ENCODE data around the gene POLE3.

The POLE3 gene

GRCh38 chr9:113393281-113393680 is 17.2 kb downstream of the POLE3 start:
- Histone ChIP-seq H3K23ac (ENCODE audit: low read depth, low read length, poor library complexity) (peak overlapping the region; percentile 38), H3K27me3 (ENCODE audit: control insufficient read depth in 3 of 3, insufficient read depth in 3 of 3, low read depth in 1 of 3, low read length in 3 of 3) (no peaks in the 10 kb centered on the region), H3K18ac (ENCODE audit: low read length) (no peak overlapping the region), H3K9me3 (replicated peaks in 1 of 2; ENCODE audit: control insufficient read depth in 2 of 2, insufficient read depth in 1 of 2, low read depth in 1 of 2, low read length in 2 of 2) (no peaks in the 10 kb centered on the region), H3K9ac (ENCODE audit: low read depth, low read length, poor library complexity) (no peak overlapping the region), H2BK120ac (ENCODE audit: low read depth, low read length) (no peak overlapping the region), H2BK15ac (ENCODE audit: low read length) (no peak overlapping the region), H3K14ac (ENCODE audit: low read length) (no peak overlapping the region), H3K4ac (ENCODE audit: low read length) (no peak overlapping the region), H2AFZ (ENCODE audit: low read length) (no peak overlapping the region), H3K4me2 (ENCODE audit: insufficient read depth, low read length, poor library complexity, severe bottlenecking) (no peak overlapping the region), H3K4me3 (ENCODE audit: low read length in 2 of 2) (no peak overlapping the region), H3K36me3 (replicated peaks in 1 of 2; ENCODE audit: control insufficient read depth in 2 of 2, insufficient read depth in 2 of 2, low read length in 2 of 2) (peaks cover 25 to 59% of the 10 kb centered on the region in 2 donors), H2BK5ac (ENCODE audit: low read length) (no peak overlapping the region), H4K91ac (ENCODE audit: low read depth, low read length, poor library complexity) (no peak overlapping the region), H2AK5ac (ENCODE audit: low read depth, low read length) (no peak overlapping the region), H3K27ac (replicated peaks; ENCODE audit: low read length) (no peak overlapping the region), H3K4me1 (ENCODE audit: control insufficient read depth in 2 of 2, insufficient read depth in 1 of 2, low read depth in 1 of 2, low read length in 2 of 2) (no peaks in the 10 kb centered on the region), H4K8ac (ENCODE audit: low read depth, low read length) (no peak overlapping the region), H3K79me1 (ENCODE audit: low read depth, low read length) (no peaks in the 10 kb centered on the region), H2BK12ac (ENCODE audit: low read length) (no peak overlapping the region)
- WGBS, 2 donors (ENCODE audit: extremely low coverage in 2 of 2, insufficient read length in 2 of 2, insufficient replicate concordance in 1 of 2), result no CpG with 5 or more reads among the region's 7 CpGs
- no peak for DNase-seq (ENCODE audit: low spot score)

DNA sequence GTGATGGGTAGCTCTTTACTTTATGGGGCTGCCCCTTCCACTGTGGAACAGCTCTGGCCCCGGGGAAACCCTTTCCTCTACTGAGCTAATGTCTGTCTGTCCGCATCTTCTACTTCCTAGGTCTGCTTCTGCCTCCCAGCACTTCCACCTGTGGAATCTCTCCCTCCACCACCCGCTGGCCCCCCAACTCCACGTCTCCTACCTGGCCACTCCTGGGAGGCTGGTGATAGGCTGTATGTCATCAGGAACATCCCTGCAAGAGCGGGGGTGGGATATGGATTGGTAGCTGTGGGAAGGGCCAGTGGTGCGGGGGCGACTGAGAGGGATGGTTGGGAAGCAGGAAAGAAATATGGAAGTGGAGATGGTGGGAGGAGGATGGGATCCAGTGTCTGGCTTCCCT is 18.6 kb downstream of the POLE3 start:
- H3K4me3 ChIP-seq (ENCODE audit: low read length in 2 of 2), result no peak overlapping the region
- no peak overlapping the region for H3K18ac ChIP-seq (ENCODE audit: low read length)
- no peak overlapping the region for H4K8ac ChIP-seq (ENCODE audit: low read depth, low read length)
- H3K4me1 ChIP-seq (ENCODE audit: control insufficient read depth in 2 of 2, insufficient read depth in 1 of 2, low read depth in 1 of 2, low read length in 2 of 2), result no peaks in the 10 kb centered on the region
- no peak overlapping the region for H2AFZ ChIP-seq (ENCODE audit: low read length)
- no peaks in the 10 kb centered on the region for H3K27me3 ChIP-seq (ENCODE audit: control insufficient read depth in 3 of 3, insufficient read depth in 3 of 3, low read depth in 1 of 3, low read length in 3 of 3)
- no peaks in the 10 kb centered on the region for H3K9me3 ChIP-seq (replicated peaks in 1 of 2; ENCODE audit: control insufficient read depth in 2 of 2, insufficient read depth in 1 of 2, low read depth in 1 of 2, low read length in 2 of 2)
- no peak overlapping the region for H3K27ac ChIP-seq (replicated peaks; ENCODE audit: low read length)
- H3K4me2 ChIP-seq (ENCODE audit: insufficient read depth, low read length, poor library complexity, severe bottlenecking), result no peak overlapping the region
- no peak overlapping the region for H3K14ac ChIP-seq (ENCODE audit: low read length)
- no peak overlapping the region for H3K4ac ChIP-seq (ENCODE audit: low read length)
- no peak overlapping the region for H2BK12ac ChIP-seq (ENCODE audit: low read length)
- H2AK5ac ChIP-seq (ENCODE audit: low read depth, low read length), result no peak overlapping the region
- DNase-seq (ENCODE audit: low spot score), result no peak
- peaks cover 30 to 72% of the 10 kb centered on the region in 2 donors for H3K36me3 ChIP-seq (replicated peaks in 1 of 2; ENCODE audit: control insufficient read depth in 2 of 2, insufficient read depth in 2 of 2, low read length in 2 of 2)
- H3K79me1 ChIP-seq (ENCODE audit: low read depth, low read length), result no peaks in the 10 kb centered on the region
- no peak overlapping the region for H3K23ac ChIP-seq (ENCODE audit: low read depth, low read length, poor library complexity)
- H4K91ac ChIP-seq (ENCODE audit: low read depth, low read length, poor library complexity), result no peak overlapping the region
- no CpG with 5 or more reads among the region's 7 CpGs for WGBS, 2 donors (ENCODE audit: extremely low coverage in 2 of 2, insufficient read length in 2 of 2, insufficient replicate concordance in 1 of 2)
- no peak overlapping the region for H2BK15ac ChIP-seq (ENCODE audit: low read length)
- no peak overlapping the region for H2BK120ac ChIP-seq (ENCODE audit: low read depth, low read length)
- no peak overlapping the region for H2BK5ac ChIP-seq (ENCODE audit: low read length)
- no peak overlapping the region for H3K9ac ChIP-seq (ENCODE audit: low read depth, low read length, poor library complexity)

DNA sequence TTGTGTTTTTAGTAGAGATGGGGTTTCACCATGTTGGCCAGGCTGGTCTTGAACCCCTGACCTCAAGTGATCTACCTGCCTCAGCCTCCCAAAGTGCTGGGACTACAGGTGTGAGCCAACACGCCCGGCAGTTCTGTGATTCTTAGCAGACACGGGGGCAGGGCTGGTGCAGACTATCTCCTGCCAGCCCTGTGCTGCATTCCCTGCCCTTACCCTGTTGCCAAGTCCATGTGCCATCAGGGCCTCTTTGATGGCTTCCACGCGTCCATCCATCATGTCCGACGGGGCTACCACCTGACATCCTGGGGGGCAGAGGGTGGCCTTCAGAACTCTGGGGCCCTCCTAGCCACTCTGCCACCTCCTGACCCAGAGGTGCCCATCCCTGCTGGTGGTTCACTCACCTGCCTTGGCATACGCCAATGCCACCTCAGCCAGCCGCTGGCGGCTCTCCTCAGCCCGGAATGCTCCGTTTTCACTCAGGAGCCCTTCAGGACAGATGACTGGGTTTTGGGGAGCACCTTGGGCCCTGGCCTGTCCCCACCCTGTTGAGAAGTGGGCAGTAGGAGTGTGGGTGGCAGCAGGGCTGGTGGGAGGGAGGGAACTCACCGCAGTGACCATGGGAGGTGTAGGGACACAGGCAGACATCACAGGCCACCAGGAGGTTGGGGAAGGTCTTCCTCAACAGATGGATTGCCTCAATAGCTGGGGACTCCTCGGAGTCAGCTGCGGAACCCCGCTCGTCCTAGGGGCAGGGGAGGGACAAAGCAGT is 20.1 kb downstream of the POLE3 start:
- Histone ChIP-seq H3K4me3 (ENCODE audit: low read length in 2 of 2) (no peak overlapping the region), H3K27ac (replicated peaks; ENCODE audit: low read length) (no peak overlapping the region), H2BK12ac (ENCODE audit: low read length) (no peak overlapping the region), H3K18ac (ENCODE audit: low read length) (no peak overlapping the region), H3K23ac (ENCODE audit: low read depth, low read length, poor library complexity) (no peak overlapping the region), H2BK15ac (ENCODE audit: low read length) (no peak overlapping the region), H3K4me1 (ENCODE audit: control insufficient read depth in 2 of 2, insufficient read depth in 1 of 2, low read depth in 1 of 2, low read length in 2 of 2) (no peaks in the 10 kb centered on the region), H2BK5ac (ENCODE audit: low read length) (no peak overlapping the region), H2AK5ac (ENCODE audit: low read depth, low read length) (no peak overlapping the region), H2BK120ac (ENCODE audit: low read depth, low read length) (no peak overlapping the region), H3K27me3 (ENCODE audit: control insufficient read depth in 3 of 3, insufficient read depth in 3 of 3, low read depth in 1 of 3, low read length in 3 of 3) (no peaks in the 10 kb centered on the region), H4K8ac (ENCODE audit: low read depth, low read length) (no peak overlapping the region), H3K9me3 (replicated peaks in 1 of 2; ENCODE audit: control insufficient read depth in 2 of 2, insufficient read depth in 1 of 2, low read depth in 1 of 2, low read length in 2 of 2) (no peaks in the 10 kb centered on the region), H4K91ac (ENCODE audit: low read depth, low read length, poor library complexity) (no peak overlapping the region), H3K79me1 (ENCODE audit: low read depth, low read length) (no peaks in the 10 kb centered on the region), H3K4me2 (ENCODE audit: insufficient read depth, low read length, poor library complexity, severe bottlenecking) (no peak overlapping the region), H3K9ac (ENCODE audit: low read depth, low read length, poor library complexity) (no peak overlapping the region), H3K36me3 (replicated peaks in 1 of 2; ENCODE audit: control insufficient read depth in 2 of 2, insufficient read depth in 2 of 2, low read length in 2 of 2) (peaks cover 30 to 78% of the 10 kb centered on the region in 2 donors), H3K4ac (ENCODE audit: low read length) (no peak overlapping the region), H3K14ac (ENCODE audit: low read length) (no peak overlapping the region), H2AFZ (ENCODE audit: low read length) (no peak overlapping the region)
- no peak for DNase-seq (ENCODE audit: low spot score)
- no CpG with 5 or more reads among the region's 17 CpGs for WGBS, 2 donors (ENCODE audit: extremely low coverage in 2 of 2, insufficient read length in 2 of 2, insufficient replicate concordance in 1 of 2)

- no peaks in the 10 kb centered on the region for H3K4me1 ChIP-seq (ENCODE audit: control insufficient read depth in 2 of 2, insufficient read depth in 1 of 2, low read depth in 1 of 2, low read length in 2 of 2)
- peaks cover 30 to 73% of the 10 kb centered on the region in 2 donors for H3K36me3 ChIP-seq (replicated peaks in 1 of 2; ENCODE audit: control insufficient read depth in 2 of 2, insufficient read depth in 2 of 2, low read length in 2 of 2)
- H3K14ac ChIP-seq (ENCODE audit: low read length), result no peak overlapping the region
- H3K4me2 ChIP-seq (ENCODE audit: insufficient read depth, low read length, poor library complexity, severe bottlenecking), result no peak overlapping the region
- no peak overlapping the region for H3K4ac ChIP-seq (ENCODE audit: low read length)
- no peak overlapping the region for H3K9ac ChIP-seq (ENCODE audit: low read depth, low read length, poor library complexity)
- H4K91ac ChIP-seq (ENCODE audit: low read depth, low read length, poor library complexity), result no peak overlapping the region
- H3K18ac ChIP-seq (ENCODE audit: low read length), result no peak overlapping the region
- no peak overlapping the region for H2AFZ ChIP-seq (ENCODE audit: low read length)
- H3K27ac ChIP-seq (replicated peaks; ENCODE audit: low read length), result no peak overlapping the region
- no peak overlapping the region for H2BK15ac ChIP-seq (ENCODE audit: low read length)
- no peak for DNase-seq (ENCODE audit: low spot score)
- no peak overlapping the region for H2BK5ac ChIP-seq (ENCODE audit: low read length)
- H2BK120ac ChIP-seq (ENCODE audit: low read depth, low read length), result no peak overlapping the region
- WGBS, 2 donors (ENCODE audit: extremely low coverage in 2 of 2, insufficient read length in 2 of 2, insufficient replicate concordance in 1 of 2), result no CpG with 5 or more reads among the region's 11 CpGs
- H3K79me1 ChIP-seq (ENCODE audit: low read depth, low read length), result no peaks in the 10 kb centered on the region
- no peak overlapping the region for H2AK5ac ChIP-seq (ENCODE audit: low read depth, low read length)
- H3K23ac ChIP-seq (ENCODE audit: low read depth, low read length, poor library complexity), result no peak overlapping the region
- H4K8ac ChIP-seq (ENCODE audit: low read depth, low read length), result no peak overlapping the region
- H3K9me3 ChIP-seq (replicated peaks in 1 of 2; ENCODE audit: control insufficient read depth in 2 of 2, insufficient read depth in 1 of 2, low read depth in 1 of 2, low read length in 2 of 2), result no peaks in the 10 kb centered on the region
- H3K4me3 ChIP-seq (ENCODE audit: low read length in 2 of 2), result no peak overlapping the region
- H2BK12ac ChIP-seq (ENCODE audit: low read length), result no peak overlapping the region
- no peaks in the 10 kb centered on the region for H3K27me3 ChIP-seq (ENCODE audit: control insufficient read depth in 3 of 3, insufficient read depth in 3 of 3, low read depth in 1 of 3, low read length in 3 of 3)
Observed at GRCh38 chr9:113389451-113389850, 21.0 kb downstream of the POLE3 start.

All from neuronal stem cell (in vitro differentiated cells).